Heart left ventricle (tissue), 13 donors: ENCODE data around the gene GATA3.

Experiments used
- CTCF ChIP-seq, 12 donors: fragments of 200-600 bp; sonication (generic) in 4 of 12; IDR thresholded peaks; one replicate each; pipeline versions ENCODE4 v1.5.0 to v1.8.0; 2018 to 2022; ENCODE audit warnings: antibody characterized with exemption in 12 of 12, mild to moderate bottlenecking in 5 of 12
- POLR2A ChIP-seq, 2 donors: fragments of 450-650 bp; IDR thresholded peaks; one replicate each; pipeline ENCODE4 v1.6.1; 2017; ENCODE audit warnings: antibody characterized with exemption in 2 of 2, mild to moderate bottlenecking in 2 of 2, moderate library complexity in 2 of 2
- donor health status: ischemic (EF 13 %, LVEDD 7.1; RV severe dilation, severe dysfunction).
- donor health status: DM: no; HTN: yes; CAD: no.
- donor health status: DM: no; HTN: no; CAD: no.
- donor health status: ischemic (EF 25% LVEDD 6.9; RV normal size, moderate dysfunction).
- donor health status: ischemic (EF 25% LVEDD 5.7; RV mildly dilated, moderate dysfunction).
- donor health status: ischemic (EF 35%, LVEDD 5.7; RV mildly dilated, moderate dysfunction).
- donor health status: nonischemic (EF 11% LVEDD 7.7; RV severe dilation, severe dysfunction).
- donor health status: DM: yes; HTN: yes; CAD: no.
- donor health status: PGD.
- donor health status: ischemic (EF 29% LVEDD 5.4; RV normal size, mild dysfunction).
- donor health status: nonischemic (EF 23%, LVEDD 6.1; RV moderate dilation, normal function).

- TF ChIP-seq CTCF (IDR thresholded peaks at IDR 0.05) (no peak), POLR2A (IDR thresholded peaks at IDR 0.05) (no peak)
These were observed 12.3 kb upstream of the GATA3 start for GRCh38 chr10:8041992-8042720.
